ENCODE results near the gene KLHL11. TPM values are rescaled to one million over a fixed set of nuclear protein-coding genes. Genes with fewer than 3 reads are reported as not detected.

KLHL11 gene
- polyA plus RNA-seq, 3 donors, result 3.0 to 4.1 (median 3.4) TPM

DNA sequence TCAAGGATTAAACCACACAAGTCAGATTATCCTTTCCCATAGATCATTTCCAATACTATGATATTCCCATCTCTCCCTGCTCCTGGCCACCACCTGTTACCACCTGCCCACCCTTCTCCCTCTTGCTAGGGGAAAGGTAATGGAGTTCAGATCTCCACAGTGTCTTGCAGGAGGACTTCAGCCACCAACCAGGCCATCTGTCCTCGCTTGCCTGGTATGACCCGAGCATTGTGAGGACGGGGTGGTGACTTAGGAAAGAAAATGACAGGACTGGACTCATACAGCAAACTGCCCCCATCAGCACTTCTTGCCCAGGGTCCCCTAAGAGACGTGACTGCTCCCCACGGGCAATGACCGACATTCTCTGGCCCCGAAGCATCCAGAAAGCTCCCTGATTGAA lies 41.6 kb downstream of the KLHL11 start:
- Mint-ChIP-seq H3K27ac (no peak overlapping the region), H3K36me3 (peaks cover 2% of the 10 kb centered on the region in 2 donors), H3K4me1 (no peaks in the 10 kb centered on the region), H3K27me3 (ENCODE audit: low read depth in 3 of 3) (peaks cover 0 to 6% (median 1%) of the 10 kb centered on the region in 3 donors), H3K9me3 (peaks cover 0 to 2% (median 0%) of the 10 kb centered on the region in 7 donors), H3K4me3 (no peak overlapping the region)
- Histone ChIP-seq H3K36me3 (replicated peaks in 1 of 2; ENCODE audit: control insufficient read depth in 1 of 2, insufficient read depth in 2 of 2, low read length in 2 of 2) (peaks cover 0 to 4% of the 10 kb centered on the region in 2 donors), H3K27me3 (ENCODE audit: control insufficient read depth in 2 of 2, insufficient read depth in 2 of 2, low read length in 2 of 2) (no peaks in the 10 kb centered on the region), H3K27ac (ENCODE audit: low read depth in 1 of 2, low read length in 2 of 2) (no peak overlapping the region), H3K4me1 (ENCODE audit: control insufficient read depth in 1 of 2, insufficient read depth in 2 of 2, low read length in 2 of 2) (no peaks in the 10 kb centered on the region), H3K9me3 (replicated peaks in 1 of 2; ENCODE audit: control insufficient read depth in 1 of 2, insufficient read depth in 1 of 2, low read length in 2 of 2) (no peaks in the 10 kb centered on the region), H3K9ac (ENCODE audit: insufficient read depth, low read length, poor library complexity, severe bottlenecking) (no peak overlapping the region), H2AFZ (ENCODE audit: insufficient read depth, low read depth, low read length, poor library complexity, severe bottlenecking) (no peak overlapping the region), H4K20me1 (ENCODE audit: insufficient read depth, low read length) (no peaks in the 10 kb centered on the region), H3K4me3 (replicated peaks in 1 of 3; ENCODE audit: low read depth in 2 of 3, low read length in 3 of 3) (no peak overlapping the region), H3K4me2 (replicated peaks; ENCODE audit: extremely low read depth, low read length, poor library complexity, severe bottlenecking) (no peak overlapping the region), H3K79me2 (ENCODE audit: insufficient read depth, low read length) (no peaks in the 10 kb centered on the region)
- WGBS (ENCODE audit: insufficient coverage), result 98% methylated on average over 5 of the region's 7 CpGs
- TF ChIP-seq, protein P1, sequence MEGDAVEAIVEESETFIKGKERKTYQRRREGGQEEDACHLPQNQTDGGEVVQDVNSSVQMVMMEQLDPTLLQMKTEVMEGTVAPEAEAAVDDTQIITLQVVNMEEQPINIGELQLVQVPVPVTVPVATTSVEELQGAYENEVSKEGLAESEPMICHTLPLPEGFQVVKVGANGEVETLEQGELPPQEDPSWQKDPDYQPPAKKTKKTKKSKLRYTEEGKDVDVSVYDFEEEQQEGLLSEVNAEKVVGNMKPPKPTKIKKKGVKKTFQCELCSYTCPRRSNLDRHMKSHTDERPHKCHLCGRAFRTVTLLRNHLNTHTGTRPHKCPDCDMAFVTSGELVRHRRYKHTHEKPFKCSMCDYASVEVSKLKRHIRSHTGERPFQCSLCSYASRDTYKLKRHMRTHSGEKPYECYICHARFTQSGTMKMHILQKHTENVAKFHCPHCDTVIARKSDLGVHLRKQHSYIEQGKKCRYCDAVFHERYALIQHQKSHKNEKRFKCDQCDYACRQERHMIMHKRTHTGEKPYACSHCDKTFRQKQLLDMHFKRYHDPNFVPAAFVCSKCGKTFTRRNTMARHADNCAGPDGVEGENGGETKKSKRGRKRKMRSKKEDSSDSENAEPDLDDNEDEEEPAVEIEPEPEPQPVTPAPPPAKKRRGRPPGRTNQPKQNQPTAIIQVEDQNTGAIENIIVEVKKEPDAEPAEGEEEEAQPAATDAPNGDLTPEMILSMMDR (IDR thresholded peaks at IDR 0.05), result no peak
- intact Hi-C loops (cut with micrococcal nuclease), result no loop called here
- no peak for DNase-seq

GRCh38 chr17:41823141-41823524 lies 42.1 kb downstream of the KLHL11 start:
- TF ChIP-seq, protein P1 (IDR thresholded peaks at IDR 0.05), result no peak
- Mint-ChIP-seq H3K27me3 (ENCODE audit: low read depth in 3 of 3) (peaks cover 0 to 4% (median 1%) of the 10 kb centered on the region in 3 donors), H3K9me3 (peaks cover 0 to 2% (median 0%) of the 10 kb centered on the region in 7 donors), H3K4me1 (no peaks in the 10 kb centered on the region), H3K27ac (no peak overlapping the region), H3K4me3 (no peak overlapping the region), H3K36me3 (peaks cover 0 to 2% of the 10 kb centered on the region in 2 donors)
- no peak overlapping the region for H3K27ac ChIP-seq (ENCODE audit: low read depth in 1 of 2, low read length in 2 of 2)
- H3K79me2 ChIP-seq (ENCODE audit: insufficient read depth, low read length), result no peaks in the 10 kb centered on the region
- no peak overlapping the region for H3K9ac ChIP-seq (ENCODE audit: insufficient read depth, low read length, poor library complexity, severe bottlenecking)
- no peak overlapping the region for H2AFZ ChIP-seq (ENCODE audit: insufficient read depth, low read depth, low read length, poor library complexity, severe bottlenecking)
- H3K27me3 ChIP-seq (ENCODE audit: control insufficient read depth in 2 of 2, insufficient read depth in 2 of 2, low read length in 2 of 2), result no peaks in the 10 kb centered on the region
- no peak for DNase-seq
- no peak overlapping the region for H3K4me3 ChIP-seq (replicated peaks in 1 of 3; ENCODE audit: low read depth in 2 of 3, low read length in 3 of 3)
- H3K9me3 ChIP-seq (replicated peaks in 1 of 2; ENCODE audit: control insufficient read depth in 1 of 2, insufficient read depth in 1 of 2, low read length in 2 of 2), result no peaks in the 10 kb centered on the region
- no peaks in the 10 kb centered on the region for H4K20me1 ChIP-seq (ENCODE audit: insufficient read depth, low read length)
- H3K4me2 ChIP-seq (replicated peaks; ENCODE audit: extremely low read depth, low read length, poor library complexity, severe bottlenecking), result no peak overlapping the region
- intact Hi-C loops (cut with micrococcal nuclease), result no loop called here
- no CpG with 5 or more reads among the region's 1 CpG for WGBS (ENCODE audit: insufficient coverage)
- peaks cover 0 to 4% of the 10 kb centered on the region in 2 donors for H3K36me3 ChIP-seq (replicated peaks in 1 of 2; ENCODE audit: control insufficient read depth in 1 of 2, insufficient read depth in 2 of 2, low read length in 2 of 2)
- no peaks in the 10 kb centered on the region for H3K4me1 ChIP-seq (ENCODE audit: control insufficient read depth in 1 of 2, insufficient read depth in 2 of 2, low read length in 2 of 2)

Data from CD14-positive monocyte (primary cell).